ENCODE data around the gene HOXB7.

HOXB7 gene

DNA sequence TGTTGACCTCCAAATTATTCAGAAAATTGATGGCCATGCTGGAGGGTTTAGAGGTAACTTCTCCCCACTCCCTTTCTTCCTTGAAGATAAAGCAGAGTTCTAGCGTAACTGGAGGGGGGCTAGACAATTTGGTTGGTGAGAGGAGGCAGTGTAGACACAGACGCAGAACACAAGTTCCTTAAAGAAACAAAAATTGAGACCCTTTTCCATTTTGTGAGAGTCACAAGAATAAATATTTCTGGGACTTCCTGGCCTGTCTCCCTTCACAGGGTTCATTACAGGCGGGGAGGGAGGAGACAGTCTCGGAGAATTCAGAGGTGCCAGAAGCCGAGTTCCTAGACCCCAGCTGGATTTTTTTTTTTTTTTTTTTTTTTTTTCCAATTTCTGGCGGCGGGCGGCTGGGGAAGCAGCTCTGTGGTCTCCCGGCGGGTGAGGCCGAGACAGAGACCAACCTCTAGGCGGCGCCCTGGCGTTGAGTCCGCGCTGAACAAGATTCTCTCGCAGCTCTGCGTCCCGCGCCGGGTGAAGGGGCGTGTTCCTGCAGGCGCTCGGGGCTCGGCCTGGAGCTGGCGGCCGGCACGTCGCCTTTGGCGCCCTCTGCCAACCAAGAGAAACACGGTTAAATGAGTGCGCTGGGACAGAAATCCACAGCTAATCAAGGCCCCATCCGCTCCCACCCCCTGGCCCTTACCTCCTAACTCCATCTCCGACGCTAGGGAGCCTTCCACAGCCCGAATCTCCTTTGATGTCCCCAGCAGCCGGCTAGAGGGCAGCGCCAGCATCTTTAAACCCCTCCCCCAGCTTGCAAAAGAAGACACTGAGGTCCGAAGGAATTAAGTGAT lies 25.6 kb upstream of the HOXB7 start:
- DNase-seq: peak; percentile 68

DNA sequence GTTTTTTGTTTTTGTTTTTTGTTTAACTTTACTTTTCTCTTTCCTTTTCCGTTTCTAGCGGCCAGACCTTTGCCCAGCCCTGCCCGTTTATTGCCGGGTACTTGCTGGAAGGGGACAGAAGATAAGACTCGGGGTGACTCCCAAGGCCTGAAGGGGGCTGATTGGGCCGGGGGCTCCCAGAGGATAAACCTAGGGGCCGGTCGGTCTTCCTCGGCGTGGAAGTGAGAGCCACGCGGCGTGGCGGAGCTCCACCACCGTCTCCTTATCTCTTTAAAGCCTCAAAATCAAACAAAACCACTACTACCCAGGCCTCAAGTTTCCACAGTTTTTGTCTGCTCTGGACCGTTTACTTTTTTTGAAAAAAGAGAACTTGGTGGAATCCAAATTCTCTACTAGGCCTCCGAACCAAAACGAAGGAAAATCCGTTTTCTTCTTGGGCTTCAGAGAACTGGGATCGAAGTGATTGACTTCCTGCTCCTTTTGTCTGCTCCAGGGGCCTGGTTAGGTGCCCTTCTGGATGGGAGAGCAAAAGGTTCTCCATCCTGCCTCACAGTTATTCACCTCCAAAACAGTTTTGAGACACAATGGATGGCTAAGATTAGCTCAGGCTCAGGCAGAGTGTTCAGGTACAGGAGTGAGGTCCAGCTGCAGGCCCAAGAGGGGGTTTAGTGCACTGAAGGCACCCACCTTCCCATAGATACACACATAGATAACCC lies 23.8 kb upstream of the HOXB7 start:
- DNase-seq: no peak

DNA sequence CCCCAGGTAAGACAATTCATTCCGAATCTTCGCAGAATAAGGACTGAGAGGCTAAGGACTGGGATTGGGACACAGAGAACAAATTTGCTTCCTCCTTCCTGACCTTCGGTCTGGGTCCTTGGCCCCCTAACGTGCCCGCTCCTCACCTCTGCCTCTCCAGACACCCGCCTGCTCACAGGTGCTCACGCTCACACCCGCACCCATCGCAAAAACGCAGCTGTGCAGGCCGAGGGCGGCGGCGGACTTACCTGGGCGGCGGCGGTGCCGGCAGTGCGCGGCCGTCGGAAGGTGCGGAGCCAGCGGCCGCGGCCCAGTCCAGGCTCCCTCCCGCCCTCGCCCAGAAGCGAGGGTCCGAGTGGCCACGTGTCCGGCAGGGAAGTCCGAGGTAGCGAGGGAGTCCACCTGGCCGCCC lies 22.5 kb upstream of the HOXB7 start:
- no peak for DNase-seq

DNA sequence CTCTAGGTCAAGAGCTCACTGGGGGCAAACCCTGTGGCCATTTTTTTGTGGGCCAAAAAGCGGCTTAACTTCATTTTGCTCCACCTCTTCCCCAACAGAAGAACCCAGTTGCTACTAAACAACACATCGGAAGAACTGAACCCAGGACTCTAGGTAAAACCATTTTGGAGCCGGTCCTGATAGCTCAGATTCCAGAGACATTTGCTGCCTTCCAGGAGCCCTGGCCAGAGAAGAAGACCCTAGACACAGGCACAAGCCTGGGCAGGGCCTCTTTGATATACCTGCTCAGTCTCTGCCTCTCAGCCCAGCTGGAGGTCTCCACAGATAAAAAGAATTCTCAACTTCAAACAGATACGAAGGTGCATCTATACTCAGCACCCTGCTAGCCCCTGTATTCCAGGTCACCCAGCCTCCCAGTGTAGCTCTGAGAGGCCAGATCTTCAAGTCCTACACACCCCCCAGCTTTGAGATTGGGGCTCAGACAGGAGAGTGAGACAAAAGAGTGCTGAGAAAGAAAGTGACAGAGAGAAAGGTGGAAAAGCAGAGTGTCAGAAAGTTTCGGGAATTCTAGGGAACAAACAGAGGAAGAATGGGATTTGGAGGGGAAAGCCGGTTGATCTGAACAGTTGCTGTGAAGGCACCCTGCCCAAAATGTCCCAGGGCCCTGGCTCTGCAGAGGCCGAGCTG lies 21.9 kb upstream of the HOXB7 start:
- DNase-seq: no peak

DNA sequence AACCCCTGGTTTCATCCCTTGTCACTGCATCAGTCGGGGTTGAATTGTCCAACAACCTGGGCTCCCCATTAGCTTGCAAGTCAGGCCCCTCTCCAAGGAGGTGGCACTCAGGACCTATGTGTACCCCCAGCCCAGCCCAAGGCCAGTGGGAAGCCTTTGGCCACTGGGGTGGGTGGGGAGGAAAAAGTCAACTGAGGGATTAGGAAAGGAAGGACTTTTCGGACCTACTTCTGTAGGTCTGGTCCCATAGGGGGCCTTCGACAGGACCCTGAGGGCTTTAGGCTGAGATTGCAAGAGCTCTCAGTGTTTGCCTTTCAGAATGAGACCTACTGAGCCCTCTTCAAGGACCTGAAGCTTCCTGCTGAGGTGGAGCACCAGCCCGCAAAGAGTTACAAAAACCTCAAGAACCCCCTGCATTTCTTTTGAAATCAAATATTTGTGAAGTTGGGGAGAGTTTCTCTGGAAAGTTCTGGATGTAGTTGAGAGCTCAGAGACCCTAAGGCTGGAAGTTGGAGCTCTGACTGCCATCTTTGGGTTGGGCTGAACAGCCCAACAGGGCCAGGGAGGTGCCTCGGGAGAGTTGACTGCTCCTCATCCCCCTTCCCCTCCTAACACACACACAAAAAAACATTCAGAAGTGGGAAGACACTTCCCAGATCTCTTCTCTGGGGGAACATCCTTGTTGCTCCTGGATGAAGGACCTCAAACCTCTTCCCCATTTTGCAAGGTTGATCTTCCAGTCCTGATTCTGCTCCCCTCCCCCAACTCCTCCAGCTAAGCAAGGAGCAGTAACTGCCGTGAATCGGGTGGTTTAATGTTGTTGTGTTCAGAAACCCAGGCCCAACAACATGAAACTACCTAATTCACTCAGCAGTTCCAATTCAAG lies 21.1 kb upstream of the HOXB7 start:
- DNase-seq: no peak

DNA sequence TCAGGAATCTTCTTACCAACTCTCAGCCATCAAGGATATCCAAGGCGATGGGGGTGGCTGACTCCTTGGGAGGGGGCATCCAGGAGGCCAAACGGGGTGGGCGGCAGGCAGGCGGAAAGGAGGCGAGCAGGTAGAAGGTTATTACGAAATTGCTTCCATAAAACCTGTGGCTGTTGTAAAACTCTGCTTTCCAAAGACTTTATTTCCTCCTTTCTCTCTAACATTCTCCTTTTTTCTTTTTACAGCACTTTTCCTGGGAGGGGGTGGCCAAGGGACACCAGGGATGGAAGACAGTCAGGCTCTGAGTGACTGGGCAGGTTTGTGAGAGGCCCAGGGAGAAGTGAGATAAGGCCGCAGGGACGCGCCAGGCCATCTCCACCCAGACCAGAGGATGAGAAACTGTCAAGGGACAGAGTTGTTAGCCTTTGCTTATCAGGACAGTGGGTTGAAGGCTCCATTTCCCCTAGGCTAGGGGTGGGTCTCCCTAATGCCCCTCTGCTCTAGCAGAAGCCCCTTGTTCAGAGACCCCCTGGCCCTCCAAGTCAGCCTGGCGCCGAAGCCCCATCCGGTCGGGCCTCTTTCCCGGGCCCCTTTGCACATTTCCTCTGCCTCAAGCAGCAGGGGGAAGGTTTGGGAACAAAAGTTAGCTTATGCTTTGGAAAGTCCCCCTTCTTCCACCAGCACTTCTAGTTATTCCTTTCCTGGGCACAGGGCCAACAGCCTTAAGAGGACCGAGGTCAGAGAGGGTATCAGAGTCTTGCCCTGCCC lies 20.3 kb upstream of the HOXB7 start:
- no peak for DNase-seq

DNA sequence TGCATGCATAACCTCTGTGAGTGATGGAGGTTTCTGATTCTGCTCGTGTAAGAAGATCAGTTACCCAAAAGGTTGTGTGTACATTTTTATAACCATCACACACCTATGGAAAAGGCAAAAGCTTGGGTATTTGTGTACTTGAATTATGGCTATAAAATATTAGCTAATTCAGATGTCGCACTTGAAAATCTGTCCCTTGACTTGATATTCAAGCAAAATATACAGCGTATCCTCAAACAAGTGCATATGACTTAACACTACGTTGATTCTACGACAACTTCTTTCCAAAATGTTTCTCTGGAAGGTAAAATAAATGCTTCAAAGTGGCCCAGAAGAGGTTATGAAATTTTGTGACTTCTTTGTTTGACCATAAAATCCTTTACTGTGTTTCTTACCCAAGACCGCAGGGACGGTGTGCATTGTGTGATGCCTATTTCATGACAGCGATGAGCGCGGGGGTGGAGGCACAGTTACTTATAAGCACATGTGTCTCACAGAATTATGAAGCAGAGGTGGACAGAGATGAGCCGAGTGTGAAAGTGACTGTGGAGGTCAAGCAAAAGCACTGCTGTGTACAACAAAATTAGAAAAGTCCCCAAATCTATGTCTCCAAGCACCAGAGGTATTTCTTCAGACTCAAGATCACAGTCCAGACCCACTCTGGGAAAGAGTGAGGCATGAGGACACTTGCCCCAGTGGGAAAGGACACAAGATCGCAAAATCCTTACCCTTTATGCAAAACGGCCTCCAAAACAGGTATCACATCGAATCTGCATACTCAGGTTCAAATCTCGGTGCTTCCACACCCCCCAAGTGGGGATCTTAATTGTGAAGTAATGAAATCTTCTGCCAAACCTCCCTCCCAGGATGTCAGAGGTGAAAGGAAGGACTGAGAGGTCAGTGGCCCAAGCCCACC lies 19.4 kb upstream of the HOXB7 start:
- DNase-seq: no peak

DNA sequence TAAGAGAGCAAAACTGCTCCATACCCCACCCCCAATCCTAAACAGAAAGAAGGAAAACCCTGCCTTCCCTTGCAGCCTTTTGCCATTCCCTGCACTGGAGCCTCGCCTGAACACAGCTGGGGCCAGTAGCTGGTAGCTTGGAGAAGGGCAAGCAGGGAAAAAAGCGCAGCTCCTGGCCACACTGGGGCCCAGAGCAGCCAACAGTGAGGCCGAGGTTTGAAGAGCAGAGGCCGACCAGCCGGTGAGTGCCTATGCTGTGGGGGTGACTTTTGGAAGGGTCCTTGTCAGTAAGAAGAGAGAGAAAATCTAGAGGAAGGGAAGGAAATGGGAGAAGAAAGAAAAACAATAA lies 18.6 kb upstream of the HOXB7 start:
- no peak for DNase-seq

DNA sequence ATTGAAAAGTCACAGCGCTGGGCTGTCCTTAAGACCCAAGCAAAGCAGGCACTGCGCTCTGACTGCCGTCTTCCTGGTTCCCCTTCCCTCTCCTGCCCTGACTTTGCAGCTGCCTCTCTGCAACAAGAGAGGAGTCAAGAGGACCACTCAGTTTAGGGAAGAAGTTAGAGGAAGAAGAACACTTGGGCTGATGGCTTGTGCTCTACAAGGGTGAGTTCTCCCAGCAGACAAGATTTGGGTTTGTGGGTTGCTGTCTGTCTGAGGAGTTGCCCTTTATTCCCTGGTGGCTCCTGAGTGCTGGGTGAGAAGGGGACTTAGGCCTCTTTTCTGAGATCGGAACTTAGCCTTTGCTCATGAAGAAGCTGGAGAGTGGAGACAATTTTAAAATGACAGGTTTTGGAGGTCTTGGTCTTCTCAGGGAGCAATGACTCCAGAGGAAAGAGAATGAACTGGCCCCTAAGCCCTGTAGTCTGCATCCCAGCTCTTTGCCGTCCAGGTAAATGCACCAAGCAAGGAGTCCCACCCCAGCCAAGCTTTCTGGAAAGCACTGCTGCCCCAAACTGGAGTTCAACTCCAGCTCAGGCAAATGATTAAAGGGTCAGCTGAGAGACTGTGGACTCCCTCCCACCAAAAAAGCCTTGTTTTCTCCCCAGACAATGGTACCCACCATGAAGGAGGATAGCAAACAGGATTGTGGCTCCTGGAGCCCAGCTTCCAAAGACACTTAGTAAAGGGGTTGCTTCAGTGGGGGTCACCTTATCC lies 18.0 kb upstream of the HOXB7 start:
- DNase-seq: no peak

DNA sequence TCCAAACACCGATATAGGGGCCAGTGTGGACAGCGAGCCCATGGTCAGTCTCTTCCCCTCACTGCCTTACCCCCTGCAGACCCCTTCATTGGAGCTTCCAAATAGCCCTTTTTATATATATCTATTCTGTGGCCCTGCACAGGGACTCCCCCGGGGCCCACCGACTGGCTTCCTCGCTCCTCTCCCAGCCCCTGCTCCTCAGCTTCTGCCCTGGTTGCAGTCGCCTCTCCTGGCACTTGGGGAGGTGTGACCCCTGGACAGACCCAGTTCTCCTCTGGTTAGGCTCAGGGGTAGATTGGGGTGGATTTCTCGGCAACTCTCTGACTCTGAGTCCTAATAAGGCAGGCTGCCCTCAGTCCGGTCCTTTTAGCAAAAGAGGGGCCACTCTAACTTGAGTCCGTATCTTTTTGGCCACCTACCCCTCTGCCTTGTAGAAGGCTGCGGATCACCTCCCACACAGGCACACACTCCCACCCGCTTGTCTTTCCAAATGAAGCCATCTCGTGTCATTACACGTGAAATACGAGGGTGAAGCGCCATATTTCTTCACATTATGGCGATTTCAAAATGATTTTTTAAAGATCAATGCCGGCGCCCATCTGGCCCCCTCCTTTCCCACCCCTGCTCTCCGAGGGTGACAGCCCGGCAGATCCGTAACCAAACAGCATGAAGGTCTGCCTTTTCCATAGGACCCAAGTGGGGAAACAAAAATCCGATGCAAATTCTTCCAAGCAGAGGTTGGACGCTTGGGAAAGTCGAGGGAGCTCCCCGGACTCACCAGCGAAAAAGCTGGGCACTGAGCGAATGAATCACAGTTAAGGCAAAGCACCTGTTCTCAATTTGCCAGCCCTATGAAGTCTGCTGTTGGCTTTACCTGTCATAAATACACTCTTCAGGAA lies 17.1 kb upstream of the HOXB7 start:
- no peak for DNase-seq

DNA sequence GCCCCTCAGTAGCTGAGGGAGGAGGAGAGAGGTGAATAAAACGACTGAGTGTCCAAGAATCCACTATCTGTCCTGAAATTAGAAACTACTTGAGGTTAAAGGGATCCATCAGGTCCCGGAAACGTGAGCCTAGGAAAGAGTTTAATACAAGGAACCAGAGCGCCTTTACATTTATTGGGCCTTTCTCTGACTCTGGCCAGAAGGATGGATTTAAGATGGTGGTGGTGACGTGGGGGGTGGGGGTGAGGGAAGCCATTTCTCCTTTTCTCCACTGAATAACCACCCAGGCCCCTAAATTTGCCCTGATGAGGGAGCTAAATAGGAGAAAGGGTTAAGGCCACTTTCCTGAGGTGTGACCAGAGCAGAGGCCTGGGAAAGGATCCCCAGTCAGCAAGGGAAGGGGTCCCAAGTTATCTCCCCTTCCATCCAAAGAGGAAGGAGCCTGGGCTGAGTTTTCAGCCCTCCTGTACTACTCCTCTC lies 16.3 kb upstream of the HOXB7 start:
- no peak for DNase-seq

DNA sequence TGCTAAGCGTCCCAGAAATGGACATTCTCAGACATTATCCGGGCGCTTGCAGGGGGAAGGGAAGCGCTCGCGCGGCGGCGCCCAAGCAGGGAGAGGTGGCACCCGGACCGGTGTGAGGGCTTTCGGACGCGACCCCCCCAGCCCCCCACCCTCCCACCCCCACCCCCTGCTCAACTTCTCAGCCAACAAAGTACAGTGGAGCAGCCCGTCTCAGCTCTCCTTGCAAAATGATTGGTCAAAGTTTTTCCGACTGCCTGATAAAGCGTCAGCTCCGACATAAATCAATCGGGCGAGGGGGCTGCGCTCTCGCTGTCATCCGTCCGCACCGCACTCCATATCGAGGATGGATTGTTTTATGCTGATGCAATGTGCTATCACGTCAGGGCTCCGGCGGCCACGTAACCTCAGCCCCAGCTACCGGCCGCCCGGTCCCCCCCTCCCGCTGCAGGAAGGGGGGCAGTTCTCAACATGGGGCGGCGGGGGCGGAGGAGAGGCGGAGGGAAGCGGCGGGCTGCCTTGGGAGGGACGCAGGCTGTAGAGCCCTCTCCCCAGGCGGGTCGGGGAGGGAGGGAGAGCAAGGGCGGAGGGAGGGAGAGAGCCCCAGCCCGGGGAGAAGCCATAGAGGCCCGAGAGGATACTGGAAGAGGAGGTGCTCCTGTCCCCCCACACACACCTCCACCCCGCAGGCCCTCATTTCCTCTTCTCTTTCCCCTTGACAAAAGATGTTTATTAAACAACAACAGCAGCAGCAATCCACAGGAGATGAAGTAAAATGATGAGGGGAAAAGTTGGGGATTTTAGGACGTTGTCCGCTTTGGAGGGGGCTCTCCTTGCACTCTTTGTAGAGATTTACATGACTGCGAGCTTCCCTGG lies 15.7 kb upstream of the HOXB7 start, which contains the start of gene HOXB9:
Gene HOXB9, minus strand, starts transcription at position 114 of the 873 bp plus-strand sequence. Its CDS starts 89 bp downstream, at position 25.
- peak; percentile 26 for DNase-seq

DNA sequence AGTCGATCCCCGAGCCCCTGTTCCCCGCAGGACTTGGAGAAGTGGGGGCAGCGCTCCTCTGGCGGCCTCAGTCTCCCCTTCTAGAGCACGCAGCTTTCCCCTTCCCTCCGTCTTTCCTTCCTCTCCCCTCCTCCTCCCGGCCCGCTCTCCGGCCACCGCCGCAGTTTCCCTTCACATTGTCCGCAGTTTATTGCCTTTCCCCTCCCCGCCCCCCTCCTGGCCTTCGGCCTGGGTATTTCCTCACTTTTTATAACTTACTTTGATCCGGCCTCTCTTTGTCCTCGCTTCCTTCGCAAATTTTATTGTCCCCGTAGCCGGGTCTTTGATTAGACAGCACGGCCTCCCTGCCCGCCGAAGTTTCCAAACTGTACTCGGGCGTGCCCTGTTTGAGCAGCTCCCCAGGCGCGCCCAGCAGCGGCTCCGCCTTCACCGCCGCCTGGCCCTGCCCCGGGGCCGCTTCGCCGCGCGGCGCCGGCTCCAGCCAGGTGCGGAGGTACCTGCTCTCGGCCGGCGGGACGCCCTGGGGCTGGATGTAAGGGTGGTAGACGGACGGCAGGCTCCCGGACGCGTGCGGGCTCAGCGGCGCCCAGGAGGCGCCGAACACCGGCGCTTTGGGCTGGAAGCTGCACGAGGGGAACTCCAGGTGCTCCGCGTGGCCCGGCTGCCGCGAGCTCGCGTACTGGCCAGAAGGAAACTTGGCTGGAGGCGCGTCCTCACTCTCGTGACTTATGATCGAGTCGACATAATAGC lies 14.9 kb upstream of the HOXB7 start:
- DNase-seq: peak; percentile 42

DNA sequence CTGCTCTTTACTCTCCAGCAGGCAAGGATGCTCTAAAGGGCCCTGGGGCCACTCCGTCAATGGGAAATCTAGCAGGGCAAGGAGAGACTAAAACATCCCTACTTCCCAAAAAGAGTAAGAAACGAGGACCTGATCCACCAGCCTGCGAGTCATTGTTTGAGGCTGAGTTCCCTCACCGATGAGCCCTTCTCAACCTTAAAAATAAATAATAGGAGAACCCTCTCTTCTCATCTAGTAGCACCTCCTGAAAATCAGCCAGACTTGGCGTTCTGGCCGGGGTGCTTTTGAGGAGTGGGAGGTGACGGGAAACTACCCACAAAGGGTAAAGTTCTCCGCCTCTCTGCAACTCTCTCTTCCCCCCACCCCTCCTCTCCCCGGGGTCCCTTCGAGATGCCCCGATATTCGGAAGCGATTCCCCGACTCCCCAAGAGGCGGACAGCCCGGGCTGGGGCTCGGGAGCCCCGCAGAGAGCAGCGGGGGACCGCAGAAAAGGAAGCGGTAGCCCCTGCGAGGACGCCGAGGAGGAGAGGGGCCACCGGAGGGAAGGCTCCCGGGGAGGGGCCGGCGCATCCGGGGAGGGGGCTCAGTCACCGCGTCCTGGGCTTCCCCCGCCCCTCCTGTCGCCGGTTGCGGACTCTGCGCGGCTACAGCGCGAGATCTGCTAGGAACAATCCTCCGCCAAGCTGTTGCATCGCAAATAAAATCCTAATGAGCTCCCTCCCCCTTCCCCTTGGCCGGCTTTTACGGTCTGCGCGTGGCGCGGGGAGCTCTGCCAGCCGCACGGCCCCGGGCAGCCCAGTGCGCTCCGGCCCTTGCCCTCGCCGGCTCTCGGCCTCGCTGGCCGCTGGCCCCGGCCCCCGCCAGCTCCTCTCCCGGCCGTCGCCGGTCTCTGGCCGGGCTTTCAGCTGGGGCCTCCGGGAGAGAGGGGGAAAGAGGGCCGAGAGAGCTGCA lies 14.0 kb upstream of the HOXB7 start:
- no peak for DNase-seq

DNA sequence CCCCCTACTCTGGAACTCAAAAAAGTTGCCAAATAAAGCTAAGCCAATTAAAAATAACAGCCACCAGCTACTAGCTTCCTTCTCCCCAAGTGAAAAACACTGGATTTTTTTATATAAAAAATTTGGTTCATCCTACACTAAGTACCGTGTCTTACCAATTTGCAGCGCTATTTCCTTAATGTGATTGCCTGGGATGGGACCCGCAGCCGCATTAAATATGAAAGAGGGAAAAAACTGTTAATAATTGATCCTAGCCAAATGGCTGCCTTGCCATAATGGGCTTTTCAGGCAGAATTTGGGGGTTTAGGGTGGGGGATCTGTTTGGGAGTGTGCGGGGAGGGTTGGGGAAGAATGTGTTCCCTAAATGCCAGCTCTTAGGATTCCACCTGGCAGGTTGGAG lies 13.3 kb upstream of the HOXB7 start:
- DNase-seq: no peak

DNA sequence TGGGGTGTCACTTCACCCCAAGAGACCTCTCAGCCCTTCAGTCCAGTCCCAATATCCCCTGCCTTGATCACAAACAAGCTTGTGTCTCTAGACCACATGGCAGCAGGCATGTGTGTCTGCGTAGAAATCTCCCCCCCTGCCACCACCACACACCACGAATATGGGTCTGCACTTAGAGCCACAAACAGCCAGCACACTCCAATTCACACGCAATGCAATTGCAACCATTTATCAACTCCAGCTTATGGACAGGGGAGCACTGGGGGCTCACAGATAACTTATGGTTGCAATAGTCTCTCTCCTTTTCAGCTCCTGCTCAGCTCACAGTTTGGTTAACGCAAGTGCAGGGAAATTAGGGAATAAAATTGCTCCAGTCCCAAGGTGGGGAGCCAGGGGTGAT lies 12.8 kb upstream of the HOXB7 start:
- no peak for DNase-seq
